GM12873 (cell line): ENCODE results near the gene KCNA3.

Experiments
- CTCF ChIP-seq: IDR thresholded peaks from 2 replicates; pipeline ENCODE4 v1.5.1; 2012; ENCODE audit warnings: low read depth, mild to moderate bottlenecking, moderate library complexity, low read length, control low read depth; ENCODE audit not compliant: insufficient read depth; ENCODE audit errors: missing control alignments

KCNA3 gene

GRCh38 chr1:110672001-110672752, 2.6 kb downstream of the KCNA3 start:
- TF ChIP-seq CTCF: no peak

DNA sequence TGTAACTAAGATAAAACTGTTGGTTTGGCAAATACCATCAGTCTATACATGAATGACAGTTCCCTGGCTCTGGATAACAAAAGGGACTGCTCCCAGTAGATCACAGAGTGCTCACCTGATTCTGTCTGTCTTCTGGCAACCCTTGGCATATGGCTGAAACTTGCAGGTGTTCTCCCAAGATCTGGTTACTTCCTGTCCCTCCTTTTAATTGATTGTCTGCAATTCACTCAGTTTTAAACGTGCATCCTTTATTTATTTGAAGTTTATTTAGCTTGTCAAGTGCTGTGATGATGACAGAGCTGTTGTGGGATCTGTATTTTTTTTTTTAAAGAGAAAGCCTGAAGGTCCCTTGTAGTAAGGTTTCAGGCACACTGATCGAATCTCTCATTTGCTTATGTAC, 3.4 kb downstream of the KCNA3 start:
- no peak for TF ChIP-seq CTCF

DNA sequence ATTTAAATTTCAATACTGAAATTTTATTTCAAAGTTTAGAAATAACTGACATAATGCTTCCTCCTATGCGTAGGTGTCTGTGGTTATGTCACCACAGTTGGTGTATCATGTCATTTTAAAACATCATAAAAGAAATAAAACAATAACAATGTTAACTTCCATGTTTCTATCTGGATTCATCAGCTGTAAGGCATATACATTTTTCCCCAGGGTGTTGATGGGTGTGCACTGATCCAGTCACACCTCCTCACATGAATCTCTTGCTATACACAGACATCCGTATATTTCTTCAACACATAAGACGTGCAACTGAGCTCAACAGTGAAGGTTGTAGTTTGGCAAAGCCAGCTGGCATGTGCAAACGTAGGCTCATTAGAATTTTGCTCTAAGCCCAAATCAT, 6.2 kb downstream of the KCNA3 start:
- TF ChIP-seq CTCF: no peak

GRCh38 chr1:110667776-110668175, 7.0 kb downstream of the KCNA3 start:
- no peak for TF ChIP-seq CTCF

- no peak for TF ChIP-seq CTCF
These were observed 11.5 kb downstream of the KCNA3 start for GRCh38 chr1:110663241-110663640.

GRCh38 chr1:110657351-110657750, 17.4 kb downstream of the KCNA3 start:
- no peak for TF ChIP-seq CTCF

GRCh38 chr1:110650609-110651008, 24.1 kb downstream of the KCNA3 start:
- TF ChIP-seq CTCF: no peak

DNA sequence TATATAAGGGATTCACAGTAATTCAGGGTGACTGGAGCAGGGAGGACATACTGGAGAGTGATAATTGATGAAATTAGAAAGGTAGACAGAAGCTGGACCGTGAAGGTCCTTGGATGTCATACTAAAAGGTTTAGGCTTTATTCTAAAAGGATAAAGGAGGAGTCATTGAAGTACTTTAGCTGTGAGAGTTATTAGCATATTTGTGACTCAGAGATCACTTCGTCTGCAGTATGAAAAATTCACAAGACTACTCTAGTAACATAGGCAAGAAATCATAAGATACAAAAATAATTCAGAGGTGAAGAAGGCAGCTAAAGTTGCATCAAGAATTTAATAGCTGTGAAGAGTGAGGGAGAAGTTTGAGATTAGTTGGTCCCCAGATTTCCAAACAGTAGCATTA, 26.3 kb downstream of the KCNA3 start:
- no peak for TF ChIP-seq CTCF
